ENCODE measurements around the gene PEX5. TPM values are rescaled to one million over a fixed set of nuclear protein-coding genes. Genes with fewer than 3 reads are reported as not detected.

The PEX5 gene
- total RNA-seq, result 37.1 TPM
- long read RNA-seq, partial matches to known transcripts, result 2 of 10 reads
- long read RNA-seq, other reads (novel, unspliced or antisense), result 6 of 10 reads

GRCh38 chr12:7189398-7190267 is at the start of gene PEX5:
Gene PEX5, plus strand, starts transcription at chr12:7189686. Its CDS starts 692 bp downstream, at chr12:7190378.
- peak; percentile 98 for ATAC-seq
- DNase-seq, result peak; percentile 93
- intact Hi-C loops (cut with micrococcal nuclease), result no loop called here

DNA sequence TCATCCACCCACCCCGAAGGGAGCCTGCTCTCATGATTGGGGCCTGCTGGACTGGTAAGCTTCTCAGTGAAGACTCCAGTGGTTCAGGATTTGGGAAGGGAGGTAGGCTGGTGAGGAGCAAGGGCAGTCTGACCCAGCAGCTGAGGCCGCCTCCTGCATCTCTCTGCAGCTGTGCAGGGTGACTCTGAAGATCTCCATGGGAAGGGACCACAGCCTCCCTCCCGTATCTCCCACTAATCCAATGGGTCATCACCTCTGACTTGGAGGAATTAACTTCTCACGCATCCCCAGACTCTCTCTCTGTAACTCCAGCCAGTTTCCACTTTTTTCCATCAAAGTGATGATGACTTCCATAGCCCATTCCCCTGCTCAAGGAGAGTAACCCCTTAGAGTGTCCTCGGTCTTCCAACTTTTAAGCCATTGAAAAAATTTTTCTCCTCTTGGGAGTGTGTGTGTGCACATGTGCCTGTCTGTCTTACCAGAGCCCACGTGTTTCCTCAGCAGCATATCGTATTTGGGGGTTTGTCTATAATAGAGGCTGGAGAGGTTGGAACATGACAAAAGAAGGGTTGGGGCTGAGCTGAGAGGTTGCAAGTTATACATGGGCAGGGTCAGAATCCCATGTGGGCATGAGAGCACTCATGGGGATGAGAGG is 48.0 kb upstream of the PEX5 start:
- intact Hi-C loops (cut with micrococcal nuclease), result no loop called here
- no peak for DNase-seq
- no peak for ATAC-seq

DNA sequence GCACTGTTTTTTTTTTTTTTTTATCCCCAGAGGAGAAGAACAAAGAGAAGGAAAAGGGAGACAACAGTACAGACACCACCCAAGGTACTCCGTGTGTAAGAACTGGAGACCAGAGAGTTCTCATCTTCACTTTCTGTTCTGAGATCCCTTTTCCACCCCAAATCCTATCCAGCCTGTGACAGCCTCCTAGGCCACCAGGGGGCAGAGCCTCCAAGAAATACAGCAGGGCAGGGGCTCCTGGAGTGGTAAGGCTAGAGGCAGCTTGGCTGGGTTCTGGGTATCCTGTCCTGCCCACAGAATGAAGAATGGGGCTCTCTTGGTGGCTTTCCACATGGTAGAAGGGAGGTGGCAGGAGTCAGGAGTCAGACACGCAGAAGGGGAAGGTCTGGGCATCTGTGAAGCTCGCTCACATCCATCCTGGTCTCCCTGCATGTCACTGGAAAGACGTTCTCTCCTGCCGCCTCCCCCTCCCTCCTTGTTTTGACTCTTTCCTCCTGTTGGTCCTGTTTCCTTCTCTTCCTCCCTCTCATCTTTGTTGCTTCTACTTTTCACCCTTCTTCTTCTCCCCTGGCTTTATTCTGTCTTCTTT is 47.3 kb upstream of the PEX5 start:
- DNase-seq (no peak), ATAC-seq (peak; percentile 42)
- intact Hi-C loops (cut with micrococcal nuclease), result no loop called here

- no peak for DNase-seq
- ATAC-seq, result no peak
- intact Hi-C loops (cut with micrococcal nuclease), result no loop called here
Measured at GRCh38 chr12:7142809-7143465, 46.5 kb upstream of the PEX5 start.

DNA sequence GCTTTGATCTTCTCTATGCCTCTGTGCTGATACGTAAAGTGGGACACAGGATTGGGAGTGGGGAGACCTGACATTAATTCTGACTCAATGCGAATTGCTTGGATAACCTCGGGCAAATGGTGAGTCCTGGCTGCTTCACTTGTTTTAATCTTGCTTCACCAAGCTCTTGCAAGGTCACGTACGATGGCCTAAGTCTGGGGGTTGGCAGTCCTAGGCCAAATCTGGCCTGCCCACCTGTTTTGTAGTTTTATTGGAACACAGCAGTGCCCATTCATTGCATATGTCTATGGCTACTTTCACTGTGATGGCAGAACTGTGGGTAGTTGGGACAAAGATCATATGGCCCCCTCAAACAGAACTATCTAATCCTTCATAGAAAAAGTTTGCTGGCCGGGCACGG is 45.9 kb upstream of the PEX5 start:
- intact Hi-C loops (cut with micrococcal nuclease), result no loop called here
- ATAC-seq (no peak), DNase-seq (no peak)

DNA sequence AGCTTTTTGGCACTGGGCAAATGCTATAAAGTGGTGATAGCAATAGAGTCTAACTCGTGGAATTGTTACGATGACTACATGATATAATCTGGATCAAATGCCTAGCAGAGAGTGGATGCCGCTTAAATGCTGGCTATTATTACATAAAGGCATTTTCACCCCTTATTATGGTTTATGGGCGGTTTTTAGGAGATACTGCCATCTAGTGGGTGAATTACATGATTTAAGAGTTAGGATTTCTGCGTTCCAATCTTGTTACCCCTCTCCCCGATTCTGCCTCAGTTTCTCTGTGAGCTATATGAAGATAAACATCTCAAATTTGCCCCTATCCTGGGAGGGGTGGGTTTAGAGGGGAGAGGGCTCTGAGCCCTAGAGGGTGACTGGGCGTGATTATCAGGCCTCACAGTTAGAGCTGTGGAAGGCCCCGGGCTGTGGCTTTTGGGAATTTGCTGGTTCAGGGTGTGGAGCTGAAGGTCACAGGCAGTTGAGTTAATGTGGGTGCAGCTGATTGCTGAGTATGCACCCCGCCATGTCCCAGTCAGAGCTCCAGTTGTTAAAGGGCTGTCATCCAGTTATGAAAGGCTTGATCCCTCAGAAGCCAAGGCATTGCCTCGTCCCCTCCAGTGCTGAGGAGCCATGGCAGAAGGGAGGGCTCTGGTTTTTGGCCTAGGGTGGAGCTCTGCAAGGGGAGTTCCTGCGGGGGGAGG is 44.9 kb upstream of the PEX5 start:
- intact Hi-C loops (cut with micrococcal nuclease), result no loop called here
- no peak for DNase-seq
- ATAC-seq, result peak; percentile 54

- no peak for ATAC-seq
- no peak for DNase-seq
- intact Hi-C loops (cut with micrococcal nuclease), result no loop called here
Measured at GRCh38 chr12:7145671-7146070, 43.8 kb upstream of the PEX5 start.

GRCh38 chr12:7146228-7146627 is 43.3 kb upstream of the PEX5 start:
- DNase-seq, result no peak
- ATAC-seq, result no peak
- intact Hi-C loops (cut with micrococcal nuclease), result no loop called here

GRCh38 chr12:7146906-7147305 is 42.6 kb upstream of the PEX5 start:
- DNase-seq, result no peak
- intact Hi-C loops (cut with micrococcal nuclease), result no loop called here
- ATAC-seq, result no peak

GRCh38 chr12:7150356-7150755 is 39.1 kb upstream of the PEX5 start:
- ATAC-seq (no peak), DNase-seq (no peak)
- intact Hi-C loops (cut with micrococcal nuclease), result no loop called here

- DNase-seq (no peak), ATAC-seq (no peak)
- intact Hi-C loops (cut with micrococcal nuclease), result no loop called here
Measured at GRCh38 chr12:7150841-7151240, 38.6 kb upstream of the PEX5 start.

DNA sequence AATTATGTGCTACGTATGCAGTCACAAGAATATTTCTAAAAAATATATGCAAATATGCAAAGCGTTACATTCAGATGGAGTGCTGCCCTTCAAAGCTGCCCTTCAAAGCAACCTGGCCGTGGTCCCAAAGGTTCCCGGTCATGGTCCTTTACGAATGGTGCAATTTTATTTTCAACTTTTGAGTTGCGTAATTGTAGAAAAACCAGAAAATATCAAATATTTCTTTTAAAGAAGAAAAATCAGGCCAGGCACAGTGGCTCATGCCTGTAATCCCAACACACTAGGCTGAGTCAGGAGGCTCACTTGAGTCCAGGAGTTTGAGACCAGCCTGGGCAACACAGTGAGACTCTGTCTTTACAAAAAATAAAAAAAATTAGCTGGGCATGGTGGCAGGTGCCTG is 38.0 kb upstream of the PEX5 start:
- DNase-seq, result no peak
- intact Hi-C loops (cut with micrococcal nuclease), result no loop called here
- no peak for ATAC-seq

DNA sequence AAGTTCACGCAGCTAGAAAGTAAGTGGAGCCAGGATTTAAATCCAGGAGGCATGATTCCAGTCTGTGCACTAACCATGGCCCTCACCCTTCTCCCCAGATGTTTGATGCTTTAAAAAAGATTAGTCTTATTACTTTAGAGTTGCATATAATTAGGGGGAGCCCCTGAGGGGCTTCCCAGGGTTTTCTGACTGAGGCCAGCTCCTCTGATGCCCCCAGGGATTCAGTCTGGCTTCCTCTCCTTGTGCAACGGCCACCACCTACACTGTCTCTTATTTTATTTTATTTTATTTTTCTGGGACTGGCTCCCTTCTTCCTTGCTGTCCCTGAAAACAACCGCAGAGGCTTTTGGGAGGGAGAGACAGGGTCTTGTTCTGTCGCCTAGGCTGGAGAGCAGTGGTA is 36.7 kb upstream of the PEX5 start:
- intact Hi-C loops (cut with micrococcal nuclease), result no loop called here
- ATAC-seq (no peak), DNase-seq (no peak)

DNA sequence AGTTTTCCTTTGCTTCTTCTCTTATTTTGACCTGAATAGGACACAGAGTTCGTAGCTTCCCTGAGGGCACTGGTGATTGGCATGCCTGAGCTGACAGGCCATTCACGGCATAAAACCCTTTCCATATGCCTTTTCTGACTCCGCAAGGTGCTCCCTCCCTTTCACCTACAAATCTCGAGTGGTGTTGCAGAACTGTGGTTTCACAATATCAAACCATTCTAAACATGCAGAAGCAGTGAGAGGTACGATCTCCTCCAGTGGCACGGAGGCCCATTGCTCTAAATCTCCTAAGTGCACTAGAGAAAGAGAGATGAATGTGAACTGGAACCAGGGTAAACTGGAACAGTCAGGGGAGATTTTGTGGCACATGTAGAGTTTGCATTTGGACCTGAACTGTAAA is 35.4 kb upstream of the PEX5 start:
- ATAC-seq (no peak), DNase-seq (no peak)
- intact Hi-C loops (cut with micrococcal nuclease), result no loop called here

DNA sequence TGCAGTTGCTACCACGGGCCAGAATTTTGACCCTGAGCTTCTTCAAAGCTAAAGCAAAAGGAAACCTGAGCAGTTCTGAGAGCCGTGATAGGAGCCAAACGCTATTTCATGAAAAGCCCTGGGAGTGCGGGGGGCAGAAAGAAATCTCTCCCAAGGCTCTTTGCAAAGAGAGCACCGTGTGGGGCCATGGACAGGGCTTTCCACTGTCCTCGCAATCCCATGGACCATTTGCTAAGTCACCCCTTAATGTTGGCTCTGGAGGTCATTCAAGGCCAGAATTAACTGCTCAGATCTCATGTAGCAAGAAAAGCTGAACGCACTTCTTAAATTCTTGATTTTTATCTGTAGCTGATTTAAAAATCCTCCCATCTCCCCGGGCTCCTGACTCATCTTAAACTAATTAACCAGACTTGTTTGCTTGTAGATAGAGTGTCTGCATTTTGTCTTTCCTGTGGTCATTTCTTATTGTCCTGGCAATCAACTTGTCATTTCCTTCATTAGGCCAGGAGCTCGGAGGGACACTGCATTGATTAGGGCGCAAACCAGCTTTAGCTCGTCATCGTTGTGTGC is 34.5 kb upstream of the PEX5 start:
- DNase-seq, result no peak
- intact Hi-C loops (cut with micrococcal nuclease), result no loop called here

DNA sequence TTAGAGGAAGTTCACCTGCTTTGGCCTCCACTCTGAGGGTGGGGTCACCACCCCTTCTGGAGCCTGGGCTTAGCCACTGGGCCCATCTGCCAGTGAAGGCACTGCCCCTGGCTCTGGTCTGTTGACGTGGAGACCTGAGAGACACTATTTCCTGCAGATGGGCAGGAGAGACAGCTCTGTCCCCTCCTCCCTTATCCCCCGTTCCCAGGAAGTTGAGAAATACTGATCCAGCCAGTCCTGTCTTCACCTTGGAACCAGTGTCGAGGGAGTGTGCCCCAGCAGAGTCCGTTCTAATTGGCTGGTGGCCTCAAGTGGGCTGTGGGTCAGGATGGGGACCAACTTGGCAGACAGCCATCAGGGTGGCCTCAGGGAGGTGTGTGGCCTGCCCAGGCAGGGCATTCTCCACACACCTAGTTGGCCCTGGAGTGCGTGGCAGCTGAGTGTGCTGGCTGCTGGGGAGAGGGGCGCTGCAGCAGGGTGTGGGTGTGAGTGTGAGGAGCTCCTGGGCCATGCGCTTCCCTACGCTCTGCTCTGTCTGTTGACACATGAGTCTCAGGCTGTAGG is 33.9 kb upstream of the PEX5 start:
- ATAC-seq, result no peak
- intact Hi-C loops (cut with micrococcal nuclease), result no loop called here
- no peak for DNase-seq

More for the DNA sequence above, 34.5 kb upstream of the PEX5 start:
- ATAC-seq, result no peak

GRCh38 chr12:7156259-7157197 is 33.0 kb upstream of the PEX5 start:
- DNase-seq, result no peak
- intact Hi-C loops (cut with micrococcal nuclease), result no loop called here
- ATAC-seq, result no peak

GRCh38 chr12:7157391-7157790 is 32.1 kb upstream of the PEX5 start:
- intact Hi-C loops (cut with micrococcal nuclease), result no loop called here
- DNase-seq, result no peak
- ATAC-seq, result no peak
